Mesodermal cell (in vitro differentiated cells): ENCODE results near the gene NKD1.

Source experiments
- H3K27ac ChIP-seq: 2 replicates; pipeline ENCODE4 v1.7.0; 2013; ENCODE audit warnings: mild to moderate bottlenecking, low read depth, low read length, moderate library complexity; ENCODE audit not compliant: severe bottlenecking
- H3K36me3 ChIP-seq: 2 replicates; pipeline ENCODE4 v1.7.1; 2013; ENCODE audit warnings: mild to moderate bottlenecking, low read length, moderate library complexity; ENCODE audit not compliant: control insufficient read depth, insufficient read depth
- H3K4me1 ChIP-seq: one replicate; pipeline ENCODE4 v1.7.1; 2013; ENCODE audit warnings: mild to moderate bottlenecking, low read length; ENCODE audit not compliant: insufficient read depth, control insufficient read depth, poor library complexity, severe bottlenecking
- H3K4me3 ChIP-seq: 2 replicates; pipeline ENCODE4 v1.7.0; 2013; ENCODE audit warnings: low read length, control low read depth, mild to moderate bottlenecking; ENCODE audit not compliant: insufficient read depth, poor library complexity, severe bottlenecking; ENCODE audit errors: extremely low read depth
- H3K9me3 ChIP-seq: 2 replicates; pipeline ENCODE4 v1.7.1; 2013; ENCODE audit warnings: mild to moderate bottlenecking, low read length, moderate library complexity; ENCODE audit not compliant: control insufficient read depth
- WGBS, 2 experiments: methylation state at CpG; one replicate each; pipeline ENCODE4 v1.1.5; 2013; ENCODE audit warnings: missing lambda C conversion rate in 2 of 2; ENCODE audit not compliant: insufficient coverage in 2 of 2; 5-methylcytosine and 5-hydroxymethylcytosine counted together

The NKD1 gene

DNA sequence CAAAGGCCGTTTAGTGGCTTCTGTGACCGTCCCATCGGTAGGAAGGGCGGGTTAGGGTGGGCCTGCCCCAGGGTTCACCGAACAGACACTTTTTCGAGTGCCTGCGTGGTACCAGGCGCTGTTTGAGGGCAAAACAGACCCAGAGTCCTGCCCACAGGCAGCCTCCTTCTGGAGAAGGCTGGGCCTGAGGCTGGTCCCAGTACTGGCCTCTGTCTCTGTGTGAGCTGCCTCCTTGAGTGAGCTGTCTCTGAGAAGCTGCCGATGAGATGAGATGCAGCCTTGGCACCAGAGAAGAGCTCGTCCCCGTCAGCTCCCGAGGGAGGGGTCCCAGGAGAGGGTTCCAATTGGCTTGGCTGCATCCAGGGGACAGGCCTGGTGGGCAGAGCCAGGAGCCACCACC, 53.1 kb downstream of the NKD1 start:
- H3K27ac ChIP-seq: peak overlapping the region; percentile 63
- peaks cover 40% of the 10 kb centered on the region for H3K4me1 ChIP-seq

DNA sequence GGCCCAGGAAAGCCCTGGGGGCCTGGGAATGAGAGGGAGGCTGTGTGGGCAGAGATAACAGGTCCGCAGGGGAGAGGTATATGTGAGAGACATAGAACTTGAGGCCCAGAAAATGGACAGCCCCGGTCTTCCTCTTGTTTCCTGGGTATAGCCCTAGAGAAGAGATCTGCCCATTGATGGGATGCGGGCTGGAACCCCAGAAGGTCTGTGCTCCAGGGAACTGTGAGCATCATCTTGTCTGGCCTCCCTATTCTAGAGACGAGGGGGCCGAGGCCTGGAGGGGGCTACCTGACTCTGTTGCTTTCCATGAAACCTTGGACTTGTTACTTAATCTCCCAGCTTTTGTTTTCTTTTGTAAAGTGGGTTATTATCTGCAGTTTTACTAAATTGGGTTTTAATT, 53.9 kb downstream of the NKD1 start:
- Histone ChIP-seq H3K36me3 (peaks cover 3% of the 10 kb centered on the region), H3K9me3 (no peaks in the 10 kb centered on the region), H3K4me1 (peaks cover 36% of the 10 kb centered on the region), H3K4me3 (no peak overlapping the region), H3K27ac (peak overlapping the region; percentile 1)
- WGBS, 2 experiments: 87 to 93% methylated on average over 3 to 5 of the region's 5 CpGs

More for the DNA sequence above, 53.1 kb downstream of the NKD1 start:
- H3K36me3 ChIP-seq: peaks cover 9% of the 10 kb centered on the region
- WGBS, 2 experiments: 92 to 95% methylated on average over 12 of the region's 12 CpGs
- no peaks in the 10 kb centered on the region for H3K9me3 ChIP-seq
- H3K4me3 ChIP-seq: no peak overlapping the region

DNA sequence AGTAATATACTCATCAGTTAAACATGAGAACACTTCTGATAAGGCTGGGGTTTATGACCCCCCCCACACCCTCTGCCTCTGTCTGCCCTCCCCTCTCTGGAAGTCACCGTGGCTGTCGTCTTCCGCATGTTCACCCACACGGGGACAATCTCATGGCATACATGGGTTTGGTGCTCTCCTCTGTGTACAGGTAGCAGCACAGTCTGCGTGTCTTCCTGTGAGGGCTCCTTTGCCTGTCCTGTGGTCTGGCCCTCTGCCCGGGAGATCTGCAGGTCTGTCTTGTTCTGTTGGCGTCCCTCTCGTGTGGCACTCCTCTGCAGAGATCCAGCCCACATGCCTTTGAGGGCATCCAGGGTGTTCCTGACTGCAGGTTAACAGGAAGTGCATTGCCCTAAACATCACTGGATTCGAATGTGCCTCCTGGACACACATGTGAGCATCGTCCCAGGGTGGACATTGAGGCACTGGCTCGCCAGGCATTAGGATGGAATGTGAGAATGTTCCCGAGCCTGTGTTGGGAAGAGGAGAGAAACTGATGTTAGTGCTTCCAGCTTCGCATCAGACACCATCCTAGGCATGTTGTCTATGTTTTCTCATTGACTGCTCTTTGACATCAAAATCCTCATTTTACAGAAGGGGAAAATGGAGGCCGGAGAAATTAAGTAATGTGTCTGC, 54.5 kb downstream of the NKD1 start:
- Histone ChIP-seq H3K27ac (peak overlapping the region; percentile 79), H3K9me3 (no peaks in the 10 kb centered on the region), H3K4me1 (peaks cover 36% of the 10 kb centered on the region), H3K36me3 (no peaks in the 10 kb centered on the region), H3K4me3 (no peak overlapping the region)
- 94 to 95% methylated on average over 12 of the region's 14 CpGs for WGBS, 2 experiments

DNA sequence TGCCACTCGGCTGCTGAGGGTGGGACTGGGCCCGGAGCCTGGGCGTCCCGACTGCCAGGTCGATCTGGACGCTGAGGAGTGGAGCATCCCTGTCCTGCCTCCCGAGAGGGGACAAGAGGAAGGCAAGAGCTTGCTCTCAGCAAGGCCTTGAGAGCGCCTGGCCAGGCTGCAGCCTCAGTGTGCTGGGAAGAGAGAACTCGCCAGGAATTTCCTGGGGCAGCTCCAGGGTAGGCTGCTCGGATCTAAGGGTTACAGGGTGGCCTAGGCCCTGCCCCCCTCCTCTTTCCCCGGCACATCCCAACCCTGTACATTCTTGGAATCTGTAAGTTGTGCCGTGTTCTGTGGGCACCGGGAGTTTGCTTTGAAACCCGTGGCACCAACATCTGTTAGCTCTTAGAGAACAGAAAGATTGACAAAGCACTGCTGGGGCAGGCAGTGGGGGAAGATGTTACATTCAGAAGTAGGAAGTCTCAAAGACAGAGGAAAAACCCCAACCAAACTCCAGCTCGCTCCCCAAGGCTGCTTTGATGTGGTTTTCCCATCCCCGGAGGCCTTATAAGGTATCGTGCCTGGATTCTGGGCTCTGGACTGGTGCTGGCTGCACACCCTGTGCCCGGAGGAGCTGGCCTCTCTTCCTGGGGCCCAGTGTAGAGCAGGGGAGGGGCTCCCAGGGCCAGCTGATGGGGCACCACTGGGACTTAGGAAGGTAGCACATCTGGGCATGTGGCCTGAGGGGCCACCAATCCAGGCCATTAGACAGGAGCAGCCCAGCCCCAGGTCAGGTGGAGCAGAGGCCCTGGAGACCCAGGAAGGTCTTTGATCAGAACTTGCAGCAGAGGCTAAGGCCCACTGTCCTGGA, 55.2 kb downstream of the NKD1 start:
- no peaks in the 10 kb centered on the region for H3K36me3 ChIP-seq
- 81 to 82% methylated on average over 9 to 16 of the region's 18 CpGs for WGBS, 2 experiments
- peak overlapping the region; percentile 79 for H3K27ac ChIP-seq
- no peak overlapping the region for H3K4me3 ChIP-seq
- H3K4me1 ChIP-seq: peaks cover 36% of the 10 kb centered on the region
- no peaks in the 10 kb centered on the region for H3K9me3 ChIP-seq

DNA sequence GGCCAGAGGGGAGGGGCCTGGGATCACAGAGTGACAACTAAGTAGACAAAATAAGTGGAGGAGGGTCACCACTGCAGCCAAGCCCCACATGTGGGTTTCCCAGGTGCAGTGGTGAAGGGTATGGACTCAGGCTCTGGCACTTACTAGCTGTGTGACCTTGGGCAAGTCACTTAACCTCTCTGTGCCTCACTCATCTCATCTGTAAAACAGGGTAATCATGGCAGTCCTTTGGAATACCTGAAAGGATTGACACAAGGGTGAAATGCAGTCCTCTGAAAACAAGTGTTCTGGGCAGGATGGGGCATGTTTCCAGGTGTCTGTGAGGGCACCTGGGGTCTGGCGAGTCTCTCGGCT, 55.8 kb downstream of the NKD1 start:
- H3K36me3 ChIP-seq: peaks cover 1% of the 10 kb centered on the region
- WGBS, 2 experiments: 100% methylated on average over 2 of the region's 2 CpGs
- peaks cover 36% of the 10 kb centered on the region for H3K4me1 ChIP-seq
- no peak overlapping the region for H3K4me3 ChIP-seq
- H3K27ac ChIP-seq: no peak overlapping the region
- no peaks in the 10 kb centered on the region for H3K9me3 ChIP-seq

DNA sequence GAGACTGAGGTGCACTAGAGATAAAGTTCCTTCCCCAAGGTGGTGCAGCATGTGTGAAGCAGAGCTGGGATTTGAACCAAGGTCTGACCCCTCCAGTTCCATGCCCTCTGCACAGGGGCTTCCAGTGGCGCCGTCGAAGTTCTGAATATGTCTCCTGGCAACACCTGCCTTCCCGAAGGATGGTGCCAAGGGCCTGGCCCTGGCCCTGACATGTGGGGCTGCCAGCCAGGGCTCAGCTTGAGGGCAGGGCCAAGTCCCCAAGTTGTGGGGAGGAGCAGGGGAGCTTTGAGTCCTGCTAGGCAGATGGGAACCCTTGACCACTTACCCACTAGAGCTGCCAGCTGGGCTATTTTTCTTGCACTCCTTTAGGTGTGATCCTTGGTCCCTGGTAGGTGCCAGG, 56.4 kb downstream of the NKD1 start:
- Histone ChIP-seq H3K27ac (no peak overlapping the region), H3K4me1 (peaks cover 36% of the 10 kb centered on the region), H3K36me3 (peaks cover 7% of the 10 kb centered on the region), H3K9me3 (no peaks in the 10 kb centered on the region), H3K4me3 (no peak overlapping the region)
- 96 to 100% methylated on average over 4 of the region's 4 CpGs for WGBS, 2 experiments

GRCh38 chr16:50605733-50606430, 57.7 kb downstream of the NKD1 start:
- Histone ChIP-seq H3K9me3 (no peaks in the 10 kb centered on the region), H3K36me3 (peaks cover 14% of the 10 kb centered on the region), H3K4me1 (peaks cover 29% of the 10 kb centered on the region), H3K4me3 (no peak overlapping the region), H3K27ac (no peak overlapping the region)
- WGBS, 2 experiments: 92 to 96% methylated on average over 13 to 14 of the region's 19 CpGs

GRCh38 chr16:50606431-50607050, 58.3 kb downstream of the NKD1 start:
- peaks cover 20% of the 10 kb centered on the region for H3K36me3 ChIP-seq
- 95% methylated on average over 14 to 15 of the region's 17 CpGs for WGBS, 2 experiments
- H3K9me3 ChIP-seq: no peaks in the 10 kb centered on the region
- no peak overlapping the region for H3K27ac ChIP-seq
- H3K4me3 ChIP-seq: no peak overlapping the region
- H3K4me1 ChIP-seq: peaks cover 31% of the 10 kb centered on the region

DNA sequence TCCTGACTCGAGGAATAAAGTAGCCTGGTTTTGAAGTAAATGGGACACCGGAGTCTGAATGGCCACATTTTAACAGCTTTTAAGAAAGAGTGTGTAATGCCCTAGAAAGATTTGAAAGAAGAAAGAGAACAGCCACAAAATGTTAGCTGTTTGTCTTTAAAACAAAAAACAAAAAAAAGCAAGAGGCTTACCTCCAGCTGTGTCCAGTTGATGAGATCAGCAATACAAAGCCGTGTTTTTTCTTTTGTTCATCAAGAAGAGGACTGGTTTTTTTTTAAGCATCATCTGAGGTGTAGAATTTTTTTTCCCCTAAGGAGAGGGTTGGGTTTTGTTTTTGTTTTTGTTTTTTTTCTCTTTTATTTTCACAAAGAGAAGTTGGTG, 58.8 kb downstream of the NKD1 start:
- peaks cover 31% of the 10 kb centered on the region for H3K4me1 ChIP-seq
- peaks cover 25% of the 10 kb centered on the region for H3K36me3 ChIP-seq
- no peak overlapping the region for H3K4me3 ChIP-seq
- whole genome bisulfite sequencing, 2 experiments: 84 to 100% methylated on average over 2 to 3 of the region's 3 CpGs
- H3K27ac ChIP-seq: no peak overlapping the region
- H3K9me3 ChIP-seq: no peaks in the 10 kb centered on the region

- H3K4me3 ChIP-seq: no peak overlapping the region
- WGBS, 2 experiments: 86% methylated on average over 3 of the region's 4 CpGs
- H3K4me1 ChIP-seq: peaks cover 28% of the 10 kb centered on the region
- no peaks in the 10 kb centered on the region for H3K9me3 ChIP-seq
- peaks cover 25% of the 10 kb centered on the region for H3K36me3 ChIP-seq
- no peak overlapping the region for H3K27ac ChIP-seq
These were observed 59.3 kb downstream of the NKD1 start for GRCh38 chr16:50607447-50607846.
